MM.1S (cell line): Measurements from ENCODE around the gene GPR87.

Experiments
- DNase-seq: peaks from one replicate; pipeline ENCODE4 v3.0.0-alpha.2; 2015
- H2AFZ ChIP-seq: fragments of 300-600 bp; sonication (generic); 2 replicates; pipeline ENCODE4 v1.6.0; 2016; ENCODE audit warnings: antibody characterized with exemption, low read length
- H3F3A ChIP-seq: fragments of 300-600 bp; sonication (generic); 2 replicates; pipeline ENCODE4 v1.6.1; 2016; ENCODE audit warnings: mild to moderate bottlenecking, antibody characterized with exemption, low read length, moderate library complexity, mixed read lengths; ENCODE audit not compliant: insufficient read depth
- H3K27ac ChIP-seq: fragments of 300-600 bp; sonication (generic); 2 replicates; pipeline ENCODE4 v1.5.1; 2016; ENCODE audit warnings: mild to moderate bottlenecking, low read length
- H3K27me3 ChIP-seq: fragments of 300-600 bp; sonication (generic); replicated peaks from 2 replicates; pipeline ENCODE4 v1.6.0; 2016; ENCODE audit warnings: low read length; ENCODE audit not compliant: insufficient read depth
- H3K36me3 ChIP-seq: fragments of 300-600 bp; sonication (generic); replicated peaks from 2 replicates; pipeline ENCODE4 v1.6.1; 2016; ENCODE audit warnings: mild to moderate bottlenecking, low read length, mixed read lengths; ENCODE audit not compliant: insufficient read depth
- H3K4me1 ChIP-seq: fragments of 300-600 bp; sonication (generic); 2 replicates; pipeline ENCODE4 v1.6.1; 2016; ENCODE audit warnings: low read length, mixed read lengths
- H3K4me2 ChIP-seq: fragments of 300-600 bp; sonication (generic); 2 replicates; pipeline ENCODE4 v1.6.0; 2016; ENCODE audit warnings: low read depth, low read length
- H3K4me3 ChIP-seq: fragments of 300-600 bp; sonication (generic); 2 replicates; pipeline ENCODE4 v1.5.1; 2016; ENCODE audit warnings: low read length, mixed read lengths
- H3K79me2 ChIP-seq: fragments of 300-600 bp; sonication (generic); 2 replicates; pipeline ENCODE4 v1.6.1; 2016; ENCODE audit warnings: mixed run types, low read length, mixed read lengths
- H3K9ac ChIP-seq: fragments of 300-600 bp; sonication (generic); 2 replicates; pipeline ENCODE4 v1.6.1; 2016; ENCODE audit warnings: low read length, mixed read lengths
- H3K9me2 ChIP-seq: fragments of 300-600 bp; sonication (generic); replicated peaks from 2 replicates; pipeline ENCODE4 v1.6.1; 2016; ENCODE audit warnings: mild to moderate bottlenecking, low read length, mixed read lengths; ENCODE audit not compliant: insufficient read depth
- H3K9me3 ChIP-seq: fragments of 300-600 bp; sonication (generic); replicated peaks from 2 replicates; pipeline ENCODE4 v1.6.1; 2016; ENCODE audit warnings: mild to moderate bottlenecking, low read length, mixed read lengths; ENCODE audit not compliant: insufficient read depth
- H4K20me1 ChIP-seq: fragments of 300-600 bp; sonication (generic); 2 replicates; pipeline ENCODE4 v1.6.1; 2016; ENCODE audit warnings: mild to moderate bottlenecking, low read length, moderate library complexity, mixed read lengths; ENCODE audit not compliant: insufficient read depth
- CTCF ChIP-seq: fragments of 300-600 bp; sonication (generic); IDR thresholded peaks from 2 replicates; pipeline ENCODE4 v1.5.1; 2016; ENCODE audit warnings: antibody characterized with exemption, low read length, mixed read lengths
- EZH2 ChIP-seq: fragments of 300-600 bp; sonication (generic); optimal IDR thresholded peaks from 2 replicates; pipeline ENCODE3; 2017; ENCODE audit warnings: low read depth, mild to moderate bottlenecking, antibody characterized with exemption, low read length, mixed read lengths
- EZH2phosphoT487 ChIP-seq: fragments of 300-600 bp; sonication (generic); IDR thresholded peaks from 2 replicates; pipeline ENCODE4 v1.6.1; 2018; ENCODE audit warnings: antibody characterized with exemption, low read length

The GPR87 gene

DNA sequence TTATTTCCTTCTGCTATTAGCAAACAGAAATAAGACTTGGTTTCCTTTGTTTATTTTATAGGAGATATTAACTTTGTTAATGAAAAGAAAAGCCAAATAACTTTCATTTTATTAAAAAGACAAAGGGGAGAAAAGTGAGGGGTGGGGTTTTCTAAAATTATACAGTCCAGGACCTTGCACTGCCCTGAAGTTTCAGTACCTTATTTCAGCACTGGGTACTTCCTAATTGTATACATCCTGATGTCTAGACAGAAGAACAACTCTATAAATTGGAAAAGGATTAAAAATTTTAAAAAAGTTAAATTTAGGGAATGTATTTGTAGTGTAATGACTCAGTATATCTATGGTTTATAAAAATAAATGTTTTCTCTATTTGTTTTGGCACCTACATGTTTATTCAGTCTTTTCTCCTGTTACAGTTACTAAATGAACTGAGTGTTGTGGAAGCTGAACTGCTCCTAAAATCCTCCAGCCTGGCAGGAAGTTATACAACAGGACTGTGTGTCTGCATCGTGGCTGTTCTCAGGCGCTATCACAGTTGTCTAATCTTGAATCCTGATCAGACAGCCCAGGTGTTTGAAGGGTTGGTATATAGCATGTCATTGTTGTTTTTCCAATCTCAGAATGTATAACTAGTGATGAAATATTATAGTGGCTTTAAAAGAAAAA, 40.3 kb upstream of the GPR87 start:
- Histone ChIP-seq H3K4me2 (no peak overlapping the region), H4K20me1 (no peaks in the 10 kb centered on the region), H3K9ac (no peak overlapping the region), H3K4me3 (no peak overlapping the region), H3K27ac (no peak overlapping the region), H3K27me3 (no peaks in the 10 kb centered on the region), H3K9me3 (no peaks in the 10 kb centered on the region), H3K79me2 (no peaks in the 10 kb centered on the region), H3K4me1 (peaks cover under 1% of the 10 kb centered on the region; the same call in 1 of the 2 replicates), H2AFZ (no peak overlapping the region), H3K36me3 (no peaks in the 10 kb centered on the region), H3F3A (no peaks in the 10 kb centered on the region), H3K9me2 (no peaks in the 10 kb centered on the region)
- DNase-seq = no peak
- TF ChIP-seq EZH2phosphoT487 (no peak), EZH2 (no peak)

GRCh38 chr3:151351648-151352047, 35.0 kb upstream of the GPR87 start:
- Histone ChIP-seq H4K20me1 (no peaks in the 10 kb centered on the region), H2AFZ (no peak overlapping the region), H3K4me1 (peaks cover 11% of the 10 kb centered on the region), H3K79me2 (no peaks in the 10 kb centered on the region), H3K9me2 (no peaks in the 10 kb centered on the region), H3K36me3 (no peaks in the 10 kb centered on the region), H3F3A (0 out of 2 replicates have a peak, but pooled peaks cover 4% of the 10 kb centered on the region), H3K27me3 (no peaks in the 10 kb centered on the region), H3K4me2 (no peak overlapping the region; the same call in 1 of the 2 replicates), H3K9ac (no peak overlapping the region), H3K9me3 (no peaks in the 10 kb centered on the region), H3K4me3 (no peak overlapping the region), H3K27ac (no peak overlapping the region)
- no peak for DNase-seq
- TF ChIP-seq EZH2phosphoT487 (no peak), CTCF (no peak), EZH2 (no peak)

DNA sequence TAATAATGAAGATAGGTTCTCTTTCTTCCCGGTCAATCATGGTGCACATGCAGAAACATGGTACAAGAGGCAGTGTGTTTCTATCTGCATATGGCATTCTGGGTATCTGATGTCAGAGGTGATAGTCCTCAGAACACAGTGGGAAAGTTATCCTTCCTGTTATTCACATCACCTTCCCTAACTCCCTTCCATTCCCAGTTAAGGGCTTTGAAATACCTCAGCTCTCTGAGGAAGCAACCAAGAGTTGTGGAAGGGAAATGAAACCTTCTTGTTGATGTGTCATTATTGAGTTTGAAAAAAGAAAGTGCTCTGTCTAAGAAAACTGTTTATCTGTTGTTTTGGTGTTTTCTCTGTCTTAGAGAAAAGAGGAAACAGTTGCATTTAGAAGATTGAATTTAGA, 34.6 kb upstream of the GPR87 start:
- Histone ChIP-seq H3K27me3 (no peaks in the 10 kb centered on the region), H3K9ac (no peak overlapping the region), H4K20me1 (no peaks in the 10 kb centered on the region), H2AFZ (no peak overlapping the region), H3K4me3 (no peak overlapping the region), H3K79me2 (no peaks in the 10 kb centered on the region), H3K27ac (no peak overlapping the region), H3K36me3 (no peaks in the 10 kb centered on the region), H3K9me2 (no peaks in the 10 kb centered on the region), H3K4me1 (peaks cover 11% of the 10 kb centered on the region), H3K4me2 (no peak overlapping the region; the same call in 1 of the 2 replicates), H3F3A (0 out of 2 replicates have a peak, but pooled peaks cover 4% of the 10 kb centered on the region), H3K9me3 (no peaks in the 10 kb centered on the region)
- no peak for TF ChIP-seq EZH2
- no peak for TF ChIP-seq CTCF
- no peak for TF ChIP-seq EZH2phosphoT487
- DNase-seq = peak; percentile 14

DNA sequence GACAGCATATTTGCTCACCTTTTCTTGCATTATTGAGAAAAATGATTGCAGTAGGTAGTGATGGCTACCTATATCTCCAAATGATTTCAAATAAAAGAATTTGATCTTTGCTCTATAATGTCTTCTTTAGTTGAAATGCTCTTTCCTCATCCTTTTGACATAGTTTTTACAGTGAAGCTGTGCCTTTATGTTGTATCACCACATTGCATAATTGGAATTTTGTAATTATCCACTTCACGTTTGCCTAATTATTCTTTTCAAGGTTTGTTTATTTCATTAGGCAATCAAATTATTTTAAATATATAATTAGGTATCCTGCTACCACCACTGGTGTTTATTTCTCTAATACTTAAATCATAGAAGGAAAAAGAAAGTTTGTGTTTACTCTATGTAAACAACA, 34.0 kb upstream of the GPR87 start:
- Histone ChIP-seq H2AFZ (no peak overlapping the region), H3K9me3 (no peaks in the 10 kb centered on the region), H3F3A (0 out of 2 replicates have a peak, but pooled peaks cover 4% of the 10 kb centered on the region), H3K4me2 (no peak overlapping the region), H3K27ac (no peak overlapping the region), H4K20me1 (no peaks in the 10 kb centered on the region), H3K79me2 (no peaks in the 10 kb centered on the region), H3K4me1 (peaks cover 11% of the 10 kb centered on the region), H3K4me3 (no peak overlapping the region), H3K9ac (no peak overlapping the region), H3K9me2 (no peaks in the 10 kb centered on the region), H3K36me3 (no peaks in the 10 kb centered on the region), H3K27me3 (no peaks in the 10 kb centered on the region)
- TF ChIP-seq CTCF = no peak
- no peak for TF ChIP-seq EZH2
- no peak for TF ChIP-seq EZH2phosphoT487
- DNase-seq = no peak
